ENCODE data around the gene DTNB.
"Not testable (repeated sequence)": the region's sequence is repeated elsewhere in the genome, so short reads cannot be mapped to it uniquely, and the experiment has no call there.

Gene DTNB

DNA sequence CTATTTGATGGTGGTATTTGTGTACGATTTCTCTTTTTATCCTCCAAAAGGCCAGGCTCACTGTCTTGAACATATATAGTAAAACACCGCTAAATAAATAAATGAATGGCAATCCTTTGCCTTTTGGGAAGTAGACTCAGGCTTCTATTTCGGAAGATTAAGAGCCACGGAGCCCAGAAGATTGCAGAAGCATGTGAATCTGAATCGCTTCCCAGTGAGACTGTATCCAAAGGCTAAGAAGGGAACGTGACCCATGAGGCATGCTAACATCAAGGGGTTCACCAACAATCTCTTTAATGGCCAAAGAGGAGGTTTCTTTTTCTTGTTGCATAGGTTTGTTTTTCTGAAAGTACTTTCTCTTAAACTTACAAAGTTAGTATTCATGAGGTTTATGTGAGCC lies 261.6 kb downstream of the DTNB start:
- DNase-seq, result no peak

DNA sequence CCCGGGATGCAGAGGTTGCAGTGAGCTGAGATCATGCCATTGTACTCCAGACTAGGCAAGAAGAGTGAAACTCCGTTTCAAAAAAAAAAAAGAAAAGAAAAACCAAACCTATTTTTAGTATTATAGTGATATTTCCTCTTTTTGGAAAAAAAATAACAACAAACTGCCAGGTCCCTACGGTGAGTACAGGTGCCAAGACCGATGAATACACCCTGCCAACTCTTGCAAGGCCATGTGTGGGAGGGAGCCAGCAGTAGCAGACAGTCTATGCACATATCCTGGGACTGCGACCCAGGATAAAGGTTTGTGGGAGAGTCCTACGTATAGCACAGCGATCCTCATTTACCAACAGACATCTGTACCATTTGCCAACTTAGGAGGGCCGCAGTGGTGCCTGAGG lies 262.1 kb downstream of the DTNB start:
- DNase-seq, result no peak

DNA sequence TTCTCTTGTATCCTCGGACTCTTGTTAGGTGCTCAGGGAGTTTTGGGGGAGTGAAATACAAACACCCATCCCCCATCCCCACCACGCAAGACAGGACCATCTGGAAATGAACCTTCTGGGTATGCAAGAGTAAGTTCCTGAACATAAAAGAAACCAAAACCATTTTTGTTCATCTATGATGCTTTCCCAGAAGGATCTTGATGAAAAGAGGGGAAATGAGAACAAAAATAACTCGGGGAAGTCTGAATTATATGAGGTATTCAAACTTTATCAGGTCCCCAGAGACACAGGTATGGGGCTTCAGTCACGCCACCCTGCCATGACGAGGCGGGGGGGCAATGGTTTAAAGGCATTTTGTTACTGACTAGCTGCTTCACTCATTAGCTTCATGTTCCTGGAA lies 263.0 kb downstream of the DTNB start:
- DNase-seq, result no peak

DNA sequence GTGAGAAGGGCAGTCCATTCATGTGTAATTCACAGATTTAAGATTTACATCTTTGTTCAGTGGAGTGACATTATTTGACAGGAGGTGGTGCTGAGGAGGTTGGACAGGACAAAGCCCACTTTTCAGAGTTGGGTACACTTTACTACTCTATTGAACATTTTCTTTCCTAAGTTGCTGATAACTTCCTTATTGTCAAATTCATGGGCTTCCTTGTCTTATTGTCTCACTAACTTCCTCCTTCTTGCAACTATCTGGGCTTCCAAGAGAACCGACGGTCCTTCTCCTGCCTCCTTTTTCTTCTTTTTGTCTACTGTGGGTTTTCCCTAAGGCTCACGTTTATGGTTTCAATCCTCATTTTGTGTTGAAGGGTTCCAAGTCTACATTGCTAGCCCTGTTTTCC lies 263.9 kb downstream of the DTNB start:
- no peak for DNase-seq

DNA sequence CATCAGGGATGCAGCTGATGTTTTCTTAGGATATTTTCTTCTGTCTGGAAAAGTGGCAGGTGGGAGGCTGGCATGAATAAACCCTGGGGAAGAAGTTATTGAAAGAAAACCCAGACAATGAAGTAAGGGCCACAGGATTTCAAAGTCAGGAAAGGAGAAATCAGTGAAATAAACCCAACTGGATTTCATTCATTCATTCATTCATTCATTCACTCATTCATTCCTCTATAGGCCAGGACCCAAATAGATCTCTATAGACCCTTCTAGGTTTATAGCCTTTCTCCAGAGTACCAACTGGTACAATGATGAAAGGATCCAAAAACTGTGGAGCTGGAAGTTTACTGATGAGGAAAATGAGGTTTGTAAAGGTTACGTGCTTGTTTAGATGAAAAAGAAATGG lies 264.3 kb downstream of the DTNB start:
- DNase-seq, result no peak

DNA sequence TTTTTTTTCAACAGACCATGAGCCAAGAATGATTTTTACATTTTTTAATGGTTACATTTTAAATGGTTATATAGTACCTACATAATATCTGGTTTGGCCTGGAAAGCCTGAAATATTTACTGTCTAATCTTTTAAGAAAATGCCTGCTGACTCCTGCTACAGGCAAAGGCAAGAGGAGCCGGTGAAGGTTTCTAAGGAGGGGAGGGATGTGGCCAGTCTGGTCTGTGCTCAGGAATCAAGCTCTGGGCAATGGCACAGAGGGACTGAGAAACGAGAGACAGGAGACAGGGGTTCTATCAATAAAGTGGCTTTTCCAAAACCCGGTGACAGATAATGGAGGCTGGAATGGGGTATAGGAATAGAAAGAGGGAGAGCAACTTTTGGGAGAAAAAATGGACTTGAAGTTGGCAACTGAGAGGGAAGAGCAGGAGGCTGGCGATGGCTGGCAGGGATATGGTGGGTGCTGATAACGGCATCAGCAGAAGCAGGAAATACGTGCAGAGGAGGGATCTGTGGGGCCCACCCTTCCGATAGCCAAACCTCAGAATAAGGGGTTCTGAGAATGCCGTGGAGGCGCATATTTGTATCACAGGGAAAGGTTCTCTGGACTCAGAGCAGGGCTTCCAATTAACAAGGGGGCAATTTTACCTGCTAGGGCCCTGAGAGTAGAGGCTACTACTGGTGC lies 267.6 kb downstream of the DTNB start:
- DNase-seq, result no peak

DNA sequence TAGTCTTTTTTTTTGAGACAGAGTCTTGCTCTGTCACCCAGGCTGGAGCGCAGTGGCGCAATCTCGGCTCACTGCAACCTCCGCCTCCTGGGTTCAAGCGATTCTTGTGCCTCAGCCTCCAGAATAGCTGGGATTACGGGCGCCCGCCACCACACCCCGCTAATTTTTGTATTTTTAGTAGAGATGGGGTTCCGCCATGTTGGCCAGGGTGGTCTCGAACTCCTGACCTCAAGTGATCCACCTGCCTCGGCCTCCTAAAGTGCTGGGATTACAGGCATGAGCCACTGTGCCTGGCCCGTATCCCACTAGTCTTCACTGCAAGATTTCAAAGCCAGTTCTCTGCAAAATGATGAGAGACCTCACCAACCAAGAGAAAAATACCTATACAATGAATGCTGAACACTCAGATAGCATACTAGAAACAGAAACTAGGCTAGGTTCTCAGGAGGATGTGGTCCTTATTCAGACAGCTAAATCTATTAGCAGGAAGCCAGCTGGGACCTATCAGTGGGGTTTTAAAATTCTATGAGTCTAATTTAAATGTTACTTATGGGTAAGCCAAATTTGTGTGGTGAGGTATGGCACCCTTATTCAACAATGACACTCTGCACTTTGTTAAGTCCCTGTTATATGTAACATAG lies 270.1 kb downstream of the DTNB start:
- not testable (repeated sequence) for DNase-seq

DNA sequence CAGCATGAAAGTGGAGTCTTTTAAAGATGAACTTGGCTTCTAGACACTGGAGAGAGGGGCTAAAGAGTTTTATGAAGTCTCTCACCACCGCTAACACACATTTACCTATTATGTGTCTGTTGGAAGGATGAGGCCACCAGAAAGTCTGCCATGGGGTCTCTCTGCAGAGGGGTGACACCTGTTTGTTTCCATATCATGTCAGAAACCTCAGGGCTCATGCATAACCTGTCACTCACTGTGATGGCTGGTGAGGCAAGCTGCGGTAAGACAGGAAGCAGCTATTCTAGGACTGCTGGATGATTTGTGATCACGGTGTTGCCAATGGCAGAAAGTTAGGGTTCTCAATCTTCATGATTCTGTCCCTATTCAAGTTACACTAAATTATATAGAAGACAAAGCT lies 270.9 kb downstream of the DTNB start:
- DNase-seq, result no peak

DNA sequence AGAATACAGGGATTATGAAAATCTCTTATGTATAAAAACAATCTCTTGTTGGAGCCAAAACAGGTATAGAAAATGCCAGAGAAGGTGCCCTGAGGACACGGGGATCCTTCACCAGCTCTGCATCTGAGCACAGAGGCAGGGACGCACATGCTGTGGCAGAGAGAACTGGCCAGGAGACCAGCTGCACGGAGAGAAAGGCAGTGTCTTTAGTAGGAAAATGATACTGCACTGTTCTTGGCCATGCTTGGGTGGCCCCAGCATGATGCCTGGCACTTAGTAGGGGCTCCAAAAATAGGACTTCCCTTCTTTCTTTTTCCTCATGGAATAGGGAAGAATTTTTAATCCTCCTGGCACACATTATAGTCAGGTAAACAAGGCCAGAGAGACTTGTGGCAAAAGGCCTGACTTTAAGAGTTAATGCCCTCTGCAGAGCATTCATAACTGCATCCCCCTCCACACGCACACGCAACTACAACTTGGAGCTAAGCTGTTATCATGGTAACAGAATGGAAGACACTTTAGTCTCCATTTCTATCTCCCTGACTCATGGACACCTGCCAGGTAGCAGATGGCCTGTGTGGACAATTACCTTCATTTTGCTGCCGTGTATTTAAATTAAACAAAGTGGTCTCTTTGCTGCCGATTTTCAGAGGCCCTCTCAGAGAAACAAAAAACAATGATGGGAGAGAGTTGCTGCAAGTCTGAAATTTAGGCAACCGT lies 271.9 kb downstream of the DTNB start:
- DNase-seq, result no peak

DNA sequence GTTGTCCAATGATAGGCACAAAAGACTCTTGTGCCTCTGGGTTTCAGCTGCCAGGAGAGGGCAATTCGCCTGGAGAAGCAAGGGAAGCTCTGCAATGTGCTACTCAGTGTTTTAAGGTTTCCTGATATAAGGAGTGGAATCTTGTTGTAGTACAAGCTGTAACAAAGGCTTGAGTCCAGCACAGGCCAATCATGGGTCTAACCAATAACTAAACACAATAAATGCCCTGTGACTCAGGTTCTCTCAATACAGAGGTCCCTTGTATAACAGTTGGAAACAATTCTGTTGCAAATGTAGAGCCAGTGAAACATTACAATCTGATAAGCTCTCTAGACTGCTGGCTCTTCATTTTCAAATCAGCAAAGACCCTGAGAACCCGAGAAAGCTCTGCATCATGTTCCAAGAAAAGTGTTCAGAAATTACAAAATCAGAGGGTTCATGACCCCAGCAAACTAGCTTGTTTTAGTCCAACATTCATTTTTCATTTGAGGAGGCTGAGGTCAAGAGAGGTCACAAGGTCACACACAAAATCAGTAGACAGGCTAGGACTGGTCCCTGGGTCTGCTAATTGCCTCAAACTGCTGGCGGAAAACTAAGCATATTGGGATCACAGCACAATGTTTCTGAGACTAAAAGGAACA lies 272.7 kb downstream of the DTNB start:
- DNase-seq, result no peak

DNA sequence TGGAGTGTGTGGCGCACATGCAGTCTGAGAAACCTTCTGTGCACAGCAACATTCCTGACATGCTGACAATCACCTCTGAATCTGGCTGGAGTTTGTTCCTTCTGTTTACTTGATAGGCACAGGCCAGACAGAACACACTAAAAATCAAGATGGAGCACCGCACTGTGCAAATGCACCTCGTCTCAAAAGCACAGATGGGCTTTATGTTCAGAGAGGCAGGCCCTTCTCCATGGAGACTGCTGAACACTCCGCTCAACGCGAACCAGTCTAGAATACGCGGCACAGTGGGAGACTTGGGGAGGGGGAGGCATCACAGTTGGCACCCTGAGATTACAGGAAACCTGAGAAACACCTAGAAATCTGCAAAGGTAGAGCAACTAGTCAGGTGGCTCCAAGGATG lies 273.2 kb downstream of the DTNB start:
- DNase-seq, result no peak

DNA sequence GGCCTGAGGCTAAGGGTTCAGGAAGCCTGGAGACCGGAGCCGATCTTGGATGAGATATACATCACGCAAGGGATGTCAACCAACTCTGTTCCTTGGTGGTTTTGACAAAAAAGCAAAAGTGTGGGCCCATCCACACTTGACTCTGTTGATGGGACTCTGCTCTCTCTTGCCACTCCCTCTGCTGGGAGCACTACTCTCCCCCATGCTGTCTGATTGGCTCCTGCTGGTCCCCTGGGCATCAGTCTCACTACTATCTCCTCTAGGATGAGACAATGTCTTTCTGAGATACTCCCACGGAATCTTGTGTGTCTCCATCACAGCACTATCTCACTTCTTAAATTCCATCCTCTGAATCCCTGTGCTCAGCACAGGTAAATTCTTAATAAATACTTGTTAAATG lies 274.8 kb downstream of the DTNB start:
- DNase-seq, result no peak

DNA sequence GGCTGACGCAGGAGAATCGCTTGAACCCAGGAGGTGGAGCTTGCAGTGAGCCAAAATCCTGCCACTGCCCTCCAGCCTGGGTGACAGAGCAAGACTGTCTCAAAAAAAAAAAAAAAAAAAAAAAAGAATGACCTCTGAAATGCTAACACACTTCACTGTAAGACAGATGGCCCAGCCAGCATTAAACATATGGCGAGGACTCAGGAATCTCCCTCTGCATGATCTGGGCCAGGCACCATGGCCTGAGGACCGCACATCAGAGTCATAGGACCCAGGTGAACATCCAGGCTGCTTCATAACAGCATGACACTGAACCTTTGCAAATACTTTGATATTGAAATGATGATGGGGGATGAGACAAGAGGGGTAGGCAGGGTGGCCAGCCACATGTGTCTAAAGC lies 275.6 kb downstream of the DTNB start:
- no peak for DNase-seq

DNA sequence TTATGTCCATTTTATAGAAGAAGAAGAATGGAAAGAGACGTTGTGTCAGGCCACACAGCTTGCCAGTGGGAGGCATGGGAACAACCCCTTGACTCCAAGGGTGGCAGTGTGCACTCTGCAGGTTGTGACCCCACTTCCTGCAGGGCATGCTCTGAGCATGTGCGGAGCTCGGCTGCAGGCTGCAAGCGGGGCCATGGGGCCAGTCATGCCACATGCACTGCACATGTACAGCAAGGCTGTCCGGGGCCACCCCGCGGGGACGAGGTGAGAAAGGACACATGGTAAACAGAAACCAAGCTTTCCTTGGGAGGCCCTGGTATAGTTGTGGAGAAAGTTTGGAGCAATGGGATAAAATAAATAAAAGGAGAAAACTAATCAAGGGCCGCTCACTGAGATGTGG lies 284.2 kb downstream of the DTNB start:
- DNase-seq, result no peak

DNA sequence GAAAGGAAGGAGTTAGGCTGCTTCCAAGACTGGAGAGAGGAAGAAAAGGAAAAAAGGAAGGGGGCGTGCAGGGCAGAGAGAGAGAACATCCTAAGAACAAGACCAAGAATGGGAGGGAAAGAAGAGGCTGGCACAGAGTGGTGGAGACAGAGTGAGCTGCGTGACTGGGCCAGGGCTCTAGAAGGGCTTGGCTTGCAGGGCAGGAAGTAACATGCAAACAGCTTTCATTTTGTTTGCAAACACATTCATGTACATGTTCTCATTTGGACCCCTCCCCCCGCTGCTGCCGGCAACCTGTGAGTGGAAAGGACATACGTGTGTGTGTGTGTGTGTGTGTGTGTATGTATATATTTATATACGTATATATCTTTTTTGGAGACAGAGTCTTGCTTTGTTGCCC lies 284.9 kb downstream of the DTNB start:
- DNase-seq, result no peak

DNA sequence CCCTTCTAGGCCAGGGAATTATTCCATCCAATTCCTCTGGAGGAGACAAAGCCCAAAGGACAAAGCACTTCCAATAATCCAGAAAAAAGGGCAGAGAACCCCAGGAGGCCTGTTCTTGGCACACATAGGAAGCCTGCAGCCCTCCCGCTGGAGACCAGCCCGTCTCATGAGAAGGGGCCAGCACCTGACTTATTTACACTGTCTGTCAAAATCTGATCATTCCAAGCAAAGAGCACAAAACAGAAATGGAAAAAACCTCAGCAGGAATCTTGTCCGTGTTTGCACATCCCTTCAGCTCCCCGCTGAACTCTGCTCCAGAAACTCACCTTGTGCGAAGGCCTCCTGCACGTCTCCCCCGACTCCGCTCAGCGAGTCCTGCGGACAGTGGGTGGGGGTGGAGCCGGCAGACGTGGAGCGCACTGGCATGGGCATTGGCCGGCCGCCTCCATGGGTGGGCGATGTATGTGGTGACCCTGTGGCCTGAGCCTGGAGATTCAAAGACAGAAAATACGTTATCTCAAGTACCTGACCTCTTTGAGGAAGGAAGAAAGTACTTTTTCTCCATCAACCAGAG lies 285.4 kb downstream of the DTNB start:
- DNase-seq, result no peak

DNA sequence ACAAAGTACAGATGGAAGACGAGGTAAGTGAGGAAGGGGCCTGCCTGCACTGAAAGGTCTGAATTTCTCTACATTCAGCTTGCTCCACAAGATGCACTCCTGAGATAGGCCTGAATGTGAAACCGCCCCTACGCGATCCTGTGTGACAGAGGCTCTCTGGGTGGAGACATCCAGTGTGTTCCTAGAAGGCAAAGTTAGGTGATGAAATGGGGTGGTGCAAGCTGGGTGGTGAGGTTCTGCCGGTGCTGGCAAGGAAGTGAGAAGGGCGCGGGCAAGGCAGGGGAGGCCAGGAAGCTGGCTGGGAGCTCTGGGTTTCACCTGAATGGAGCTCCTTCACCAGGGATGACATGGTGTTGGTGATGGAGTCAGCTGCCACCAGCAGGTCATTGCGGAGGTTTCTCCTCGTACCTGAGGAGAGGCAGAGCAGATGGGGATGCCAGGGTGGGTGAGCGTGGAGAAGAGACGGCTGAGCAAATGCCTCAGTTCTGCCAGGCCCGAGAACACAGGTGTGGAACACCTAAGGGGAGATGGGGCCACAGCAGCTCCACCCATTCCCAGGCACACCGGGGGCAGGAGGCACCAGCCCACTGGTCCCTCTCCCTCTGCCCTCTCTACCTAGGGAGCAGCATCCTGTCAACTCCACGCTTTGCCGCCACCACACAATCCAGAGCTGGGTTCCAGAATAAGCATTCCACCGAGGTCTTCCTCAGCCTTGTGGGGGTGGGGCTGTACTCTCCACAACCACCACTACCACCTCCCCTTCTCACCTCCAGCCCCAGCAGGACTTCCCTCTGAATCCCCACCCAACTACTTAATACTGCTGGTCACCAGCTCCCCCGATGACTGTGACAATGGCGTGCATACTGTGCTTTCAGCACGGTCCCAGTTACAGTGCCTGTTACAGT lies 286.2 kb downstream of the DTNB start:
- no peak for DNase-seq

DNA sequence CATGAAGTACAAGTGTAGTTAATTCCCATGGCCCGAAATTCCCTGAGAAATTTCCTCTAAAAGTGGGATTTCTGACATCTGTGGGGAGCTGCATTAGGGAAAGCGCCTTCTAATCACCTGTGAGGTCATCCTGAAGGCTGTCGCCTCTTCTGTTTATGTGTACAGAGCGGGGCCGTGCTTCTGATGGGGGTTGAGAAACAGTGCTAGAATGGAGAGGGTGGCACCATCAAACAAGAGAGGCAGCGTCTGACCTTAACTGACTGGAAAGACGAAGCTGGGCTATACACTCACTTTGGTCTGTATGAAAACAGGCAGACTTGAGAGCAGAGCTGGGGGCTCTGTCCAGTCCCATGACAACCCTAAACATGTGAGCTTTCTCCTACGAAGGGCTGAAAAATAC lies 287.5 kb downstream of the DTNB start:
- DNase-seq, result no peak

DNA sequence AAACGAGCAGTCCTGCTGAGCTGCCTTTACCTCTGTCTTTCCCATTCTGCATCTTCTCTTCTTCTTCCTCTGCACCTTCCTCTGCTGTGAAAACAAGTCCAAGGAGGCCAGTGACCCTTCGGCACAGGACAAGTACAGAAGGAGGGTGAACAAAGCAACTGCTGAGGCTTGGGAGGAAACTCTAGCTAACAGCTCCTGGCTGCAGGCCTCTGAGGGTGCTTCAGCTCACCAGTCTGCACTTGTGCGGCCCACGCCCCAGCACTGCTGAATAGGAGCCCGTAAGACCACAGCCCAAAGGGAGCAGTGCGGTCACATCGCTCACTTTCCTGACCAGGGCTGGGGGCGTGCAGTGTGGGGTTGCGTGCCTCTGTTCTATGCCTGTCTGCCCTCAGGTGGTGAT lies 289.6 kb downstream of the DTNB start:
- no peak for DNase-seq

DNA sequence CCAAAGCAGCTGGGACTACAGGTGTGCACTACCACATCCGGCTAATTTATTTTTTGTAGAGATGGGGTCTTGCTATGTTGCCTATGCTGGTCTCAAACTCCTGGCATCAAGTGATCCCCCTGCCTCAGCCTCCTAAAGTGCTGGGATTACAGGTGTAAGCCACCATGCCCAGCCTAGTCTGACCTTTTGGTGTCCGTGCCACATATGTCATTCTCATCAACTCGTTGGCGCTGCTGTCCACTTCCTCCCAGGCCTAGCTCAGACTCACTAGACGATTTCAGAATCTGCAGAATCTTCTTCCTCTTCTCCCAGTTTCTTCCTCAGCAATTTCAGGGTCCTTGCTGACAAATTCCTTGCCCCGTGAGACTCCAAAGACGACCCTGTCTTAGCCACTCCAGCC lies 291.9 kb downstream of the DTNB start:
- DNase-seq, result no peak

DNA sequence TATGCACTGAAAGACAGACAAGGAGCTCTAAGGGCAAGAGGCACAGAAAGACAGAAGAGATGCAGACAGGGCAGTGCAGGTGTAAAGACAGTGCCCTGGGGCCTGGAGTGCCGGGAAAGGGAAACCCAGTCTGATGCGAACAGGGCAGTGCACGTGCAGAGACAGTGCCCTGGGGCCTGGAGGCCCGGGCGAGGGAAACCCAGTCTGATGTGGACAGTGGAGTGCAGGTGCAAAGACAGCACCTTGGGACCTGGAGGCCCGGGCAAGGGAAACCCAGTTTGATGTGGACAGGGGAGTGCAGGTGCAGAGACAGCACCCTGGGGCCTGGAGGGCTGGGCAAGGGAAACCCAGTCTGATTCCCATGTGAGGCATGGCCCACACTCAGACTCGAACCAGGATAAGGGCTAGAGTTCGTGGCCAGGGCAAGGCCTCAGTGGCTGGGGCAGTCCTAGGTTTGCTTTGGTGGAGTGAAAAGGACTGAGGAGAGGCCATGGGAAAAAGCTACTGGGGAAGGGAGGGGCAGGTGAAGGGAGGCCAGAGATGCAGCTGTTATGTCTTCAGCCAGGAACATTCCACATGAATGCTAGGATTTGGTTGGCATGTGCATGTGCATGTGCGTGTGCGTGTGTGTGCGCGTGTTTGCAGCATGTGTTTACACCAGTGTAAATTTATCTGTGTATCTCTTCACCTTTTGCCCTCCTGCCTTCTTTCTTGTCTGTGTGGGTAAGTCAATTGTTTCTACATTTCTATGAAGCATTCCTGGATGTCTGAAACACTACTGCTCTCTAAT lies 292.6 kb downstream of the DTNB start:
- no peak for DNase-seq

DNA sequence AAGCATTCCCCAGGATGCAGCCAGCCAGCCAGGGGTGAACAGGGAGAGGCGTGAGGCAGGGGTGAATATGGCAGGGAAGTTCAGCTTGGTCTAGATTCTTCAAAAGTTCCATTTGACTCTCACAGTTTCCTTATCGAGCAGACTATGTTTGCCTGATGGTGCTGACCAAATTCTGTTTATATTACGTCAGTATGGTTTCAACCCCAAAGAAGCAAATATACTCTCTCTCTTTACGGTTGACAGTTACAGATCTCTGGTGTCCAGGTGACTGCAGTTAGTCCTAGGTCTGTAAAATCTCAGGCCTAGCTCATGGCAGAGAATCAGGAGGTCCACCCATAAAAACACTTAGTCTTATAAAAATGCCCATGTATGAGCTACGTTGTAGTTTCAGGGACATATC lies 293.4 kb downstream of the DTNB start:
- DNase-seq, result no peak
